ENCODE measurements around the gene PHACTR1. TPM values are rescaled to one million over a fixed set of nuclear protein-coding genes. Genes with fewer than 3 reads are reported as not detected.

Gene PHACTR1
- total and polyA plus RNA-seq, 7 donors: 0.60 to 7.5 (median 3.7) TPM

DNA sequence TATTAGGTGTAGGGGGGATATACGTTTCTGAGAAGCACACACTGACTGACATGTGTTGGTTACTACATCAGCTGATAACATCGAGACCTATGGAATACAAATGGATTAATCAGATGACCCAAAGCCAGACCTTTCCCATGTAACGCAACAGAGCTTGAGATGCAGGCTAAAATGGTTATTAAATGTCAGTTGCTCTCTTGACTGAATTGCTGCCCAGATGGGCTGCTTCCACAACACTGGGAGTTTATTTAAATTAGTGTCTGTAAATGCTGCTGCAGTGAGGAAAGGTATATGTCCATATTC lies 298.8 kb downstream of the PHACTR1 start:
- no peak for TF ChIP-seq POLR2A (IDR thresholded peaks at IDR 0.05)
- Histone ChIP-seq H3K4me1 (peaks cover 0 to 24% (median 22%) of the 10 kb centered on the region in 4 donors), H3K9me3 (no peaks in the 10 kb centered on the region), H3K27me3 (peaks cover 0 to 55% (median 27%) of the 10 kb centered on the region in 3 donors), H3K27ac (no peak overlapping the region), H3K4me3 (no peak overlapping the region), H3K36me3 (no peaks in the 10 kb centered on the region)
- intact Hi-C loops (cut with DNase I): no loop called here
- DNase-seq: no peak
- WGBS, 2 donors: 51 to 81% methylated on average over 3 of the region's 3 CpGs

DNA sequence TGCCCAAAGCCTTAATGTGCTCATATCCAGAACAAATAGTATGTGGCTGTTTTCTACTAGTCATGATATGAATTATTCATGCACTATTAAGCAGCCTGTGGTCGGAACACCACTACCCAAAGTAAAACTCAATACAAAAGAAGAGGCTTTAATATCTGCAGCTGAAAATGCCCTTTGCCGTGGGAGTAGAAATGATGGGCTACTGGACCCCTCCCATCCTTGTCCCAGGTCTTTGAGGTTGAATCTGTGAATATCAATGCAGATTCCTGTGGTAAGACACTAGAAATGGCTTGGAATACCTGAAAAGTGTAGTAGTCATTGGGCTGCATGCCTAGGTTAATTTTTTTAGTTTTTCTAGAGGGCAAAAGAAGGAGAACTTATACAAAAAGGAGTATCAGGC lies 308.0 kb downstream of the PHACTR1 start:
- no peak overlapping the region for H3K27ac ChIP-seq
- H3K9me3 ChIP-seq: no peaks in the 10 kb centered on the region

DNA sequence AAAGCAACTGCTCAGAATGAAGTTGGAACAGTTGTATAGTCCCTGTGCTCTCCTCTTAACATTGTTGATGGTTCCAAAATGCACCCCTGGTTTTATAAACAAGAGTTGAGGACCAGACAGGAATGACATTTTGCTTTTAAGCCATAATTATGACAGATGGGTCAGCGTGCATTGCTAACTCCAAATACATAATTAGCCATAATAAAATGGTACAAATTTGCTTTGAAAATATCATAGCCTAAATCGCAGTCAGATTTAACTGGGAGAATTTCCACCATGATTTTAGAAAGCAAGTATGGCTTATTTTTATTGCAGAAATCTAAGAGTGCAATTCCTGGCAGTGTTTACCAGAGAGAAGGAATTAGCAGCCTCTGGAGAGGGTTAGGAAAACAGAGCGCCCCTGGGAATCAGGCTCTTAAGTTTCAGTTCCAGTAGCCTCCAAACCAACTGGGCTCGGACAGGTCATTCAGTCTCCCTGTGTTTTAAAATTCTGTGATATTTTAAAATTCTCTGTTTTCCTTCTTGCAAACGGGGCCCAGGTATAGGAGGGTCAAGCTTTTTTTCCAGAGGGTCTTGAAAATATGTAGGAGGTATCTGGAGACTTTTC lies 309.4 kb downstream of the PHACTR1 start:
- no peaks in the 10 kb centered on the region for H3K27me3 ChIP-seq
- H3K9me3 ChIP-seq: no peaks in the 10 kb centered on the region
- H3K4me1 ChIP-seq: peaks cover 0 to 5% (median 0%) of the 10 kb centered on the region in 4 donors
- H3K36me3 ChIP-seq: no peaks in the 10 kb centered on the region
- WGBS, 2 donors: 57 to 70% methylated on average over 5 of the region's 5 CpGs
- no peak for TF ChIP-seq POLR2AphosphoS5 (IDR thresholded peaks at IDR 0.05)
- TF ChIP-seq, protein P1, sequence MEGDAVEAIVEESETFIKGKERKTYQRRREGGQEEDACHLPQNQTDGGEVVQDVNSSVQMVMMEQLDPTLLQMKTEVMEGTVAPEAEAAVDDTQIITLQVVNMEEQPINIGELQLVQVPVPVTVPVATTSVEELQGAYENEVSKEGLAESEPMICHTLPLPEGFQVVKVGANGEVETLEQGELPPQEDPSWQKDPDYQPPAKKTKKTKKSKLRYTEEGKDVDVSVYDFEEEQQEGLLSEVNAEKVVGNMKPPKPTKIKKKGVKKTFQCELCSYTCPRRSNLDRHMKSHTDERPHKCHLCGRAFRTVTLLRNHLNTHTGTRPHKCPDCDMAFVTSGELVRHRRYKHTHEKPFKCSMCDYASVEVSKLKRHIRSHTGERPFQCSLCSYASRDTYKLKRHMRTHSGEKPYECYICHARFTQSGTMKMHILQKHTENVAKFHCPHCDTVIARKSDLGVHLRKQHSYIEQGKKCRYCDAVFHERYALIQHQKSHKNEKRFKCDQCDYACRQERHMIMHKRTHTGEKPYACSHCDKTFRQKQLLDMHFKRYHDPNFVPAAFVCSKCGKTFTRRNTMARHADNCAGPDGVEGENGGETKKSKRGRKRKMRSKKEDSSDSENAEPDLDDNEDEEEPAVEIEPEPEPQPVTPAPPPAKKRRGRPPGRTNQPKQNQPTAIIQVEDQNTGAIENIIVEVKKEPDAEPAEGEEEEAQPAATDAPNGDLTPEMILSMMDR (IDR thresholded peaks at IDR 0.05): no peak
- TF ChIP-seq EP300 (IDR thresholded peaks at IDR 0.05): no peak
- TF ChIP-seq POLR2A (IDR thresholded peaks at IDR 0.05): no peak
- no peak overlapping the region for H3K27ac ChIP-seq
- intact Hi-C loops (cut with DNase I): no loop called here
- DNase-seq: no peak
- no peak overlapping the region for H3K4me3 ChIP-seq

More for the DNA sequence above, 308.0 kb downstream of the PHACTR1 start:
- peaks cover 0 to 5% (median 0%) of the 10 kb centered on the region in 4 donors for H3K4me1 ChIP-seq
- H3K36me3 ChIP-seq: no peaks in the 10 kb centered on the region
- TF ChIP-seq POLR2AphosphoS5 (IDR thresholded peaks at IDR 0.05) (no peak), EP300 (IDR thresholded peaks at IDR 0.05) (no peak), POLR2A (IDR thresholded peaks at IDR 0.05) (no peak)
- TF ChIP-seq, protein P1 (IDR thresholded peaks at IDR 0.05): no peak
- no peak for DNase-seq
- 85 to 90% methylated on average over 2 of the region's 2 CpGs for WGBS, 2 donors
- no peaks in the 10 kb centered on the region for H3K27me3 ChIP-seq
- intact Hi-C loops (cut with DNase I): no loop called here
- H3K4me3 ChIP-seq: no peak overlapping the region

DNA sequence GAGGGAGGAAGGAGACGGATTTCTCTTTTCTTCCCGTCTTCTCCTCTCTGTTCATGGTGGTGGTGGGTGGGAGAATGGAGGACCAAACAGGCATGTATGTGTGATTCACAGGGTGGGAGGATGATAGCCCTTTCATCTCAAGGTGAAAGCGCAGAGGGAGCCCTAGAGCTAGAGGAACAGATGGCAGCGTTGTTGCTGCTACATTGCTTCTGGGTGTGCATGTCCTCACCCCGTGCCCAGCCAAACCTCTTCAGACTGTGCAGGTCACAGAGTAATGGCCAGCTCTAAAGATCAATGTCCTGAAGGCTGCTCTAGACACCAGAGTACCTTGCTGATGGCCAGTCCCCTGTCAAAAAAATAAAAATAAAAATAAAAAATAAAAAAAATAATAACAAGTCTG lies 310.0 kb downstream of the PHACTR1 start:
- no peaks in the 10 kb centered on the region for H3K9me3 ChIP-seq
- no peaks in the 10 kb centered on the region for H3K27me3 ChIP-seq
- TF ChIP-seq EP300 (IDR thresholded peaks at IDR 0.05) (no peak), POLR2AphosphoS5 (IDR thresholded peaks at IDR 0.05) (no peak), POLR2A (IDR thresholded peaks at IDR 0.05) (no peak)
- TF ChIP-seq, protein P1 (IDR thresholded peaks at IDR 0.05): no peak
- no peak overlapping the region for H3K4me3 ChIP-seq
- H3K36me3 ChIP-seq: no peaks in the 10 kb centered on the region
- WGBS, 2 donors: 52 to 62% methylated on average over 5 of the region's 5 CpGs
- no peak for DNase-seq
- H3K27ac ChIP-seq: no peak overlapping the region
- H3K4me1 ChIP-seq: peaks cover 0 to 5% (median 0%) of the 10 kb centered on the region in 4 donors
- intact Hi-C loops (cut with DNase I): no loop called here

DNA sequence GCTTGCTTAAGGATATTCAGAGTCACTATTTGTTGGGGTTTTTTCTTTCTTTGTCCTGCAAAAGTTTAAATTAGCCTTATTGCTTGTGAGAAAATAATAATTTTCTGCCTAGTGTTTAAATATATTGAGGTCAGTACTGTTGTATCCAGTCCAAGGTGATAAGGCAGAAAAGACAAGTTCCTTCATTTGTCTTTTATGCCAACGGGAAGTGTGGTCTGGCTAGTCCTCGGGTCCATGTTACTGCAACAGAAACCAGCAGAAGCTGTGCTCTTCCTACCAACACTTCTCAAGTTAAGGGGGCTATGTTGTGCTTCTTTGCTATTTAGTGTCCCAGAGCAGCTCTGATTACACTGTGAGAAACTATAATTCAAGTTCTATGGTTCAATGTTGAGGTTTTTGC lies 310.6 kb downstream of the PHACTR1 start:
- Histone ChIP-seq H3K4me3 (no peak overlapping the region), H3K36me3 (no peaks in the 10 kb centered on the region), H3K9me3 (no peaks in the 10 kb centered on the region), H3K27ac (no peak overlapping the region), H3K27me3 (no peaks in the 10 kb centered on the region), H3K4me1 (peaks cover 0 to 5% (median 0%) of the 10 kb centered on the region in 4 donors)
- TF ChIP-seq EP300 (IDR thresholded peaks at IDR 0.05) (no peak), POLR2A (IDR thresholded peaks at IDR 0.05) (no peak), POLR2AphosphoS5 (IDR thresholded peaks at IDR 0.05) (no peak)
- TF ChIP-seq, protein P1 (IDR thresholded peaks at IDR 0.05): no peak
- 40 to 66% methylated on average over 2 of the region's 2 CpGs for WGBS, 2 donors
- intact Hi-C loops (cut with DNase I): no loop called here
- no peak for DNase-seq
